CD4-positive, alpha-beta T cell treated with Interleukin-6 at 100 ng/mL for 8 hours (primary cell): Measurements from ENCODE around the gene COL18A1.
"Not testable (repeated sequence)": the region's sequence is repeated elsewhere in the genome, so short reads cannot be mapped to it uniquely, and the experiment has no call there.

Source experiments
- DNase-seq: peaks from one replicate; pipeline ENCODE4 v3.0.0-alpha.2; 2020; ENCODE audit warnings: mixed read lengths, low spot score

COL18A1 gene

DNA sequence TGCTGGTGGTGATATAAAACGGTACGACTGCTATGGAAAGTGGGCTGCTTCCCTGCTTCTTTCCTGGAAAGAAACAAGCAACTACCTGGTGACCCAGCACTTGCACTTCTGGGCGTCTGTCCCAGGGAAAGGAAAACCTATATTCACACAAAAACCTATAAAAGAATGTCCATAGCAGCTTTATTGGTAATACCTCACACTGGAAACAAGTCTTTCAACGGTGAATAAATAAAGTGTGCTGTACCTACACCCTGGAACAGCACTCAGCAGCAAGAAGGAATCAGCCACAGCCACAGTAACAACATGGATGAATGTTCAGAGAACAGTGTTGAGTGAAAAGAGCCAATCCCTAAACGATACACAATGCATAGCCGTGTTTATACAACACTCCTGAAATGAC lies 117.4 kb downstream of the COL18A1 start:
- DNase-seq: no peak

DNA sequence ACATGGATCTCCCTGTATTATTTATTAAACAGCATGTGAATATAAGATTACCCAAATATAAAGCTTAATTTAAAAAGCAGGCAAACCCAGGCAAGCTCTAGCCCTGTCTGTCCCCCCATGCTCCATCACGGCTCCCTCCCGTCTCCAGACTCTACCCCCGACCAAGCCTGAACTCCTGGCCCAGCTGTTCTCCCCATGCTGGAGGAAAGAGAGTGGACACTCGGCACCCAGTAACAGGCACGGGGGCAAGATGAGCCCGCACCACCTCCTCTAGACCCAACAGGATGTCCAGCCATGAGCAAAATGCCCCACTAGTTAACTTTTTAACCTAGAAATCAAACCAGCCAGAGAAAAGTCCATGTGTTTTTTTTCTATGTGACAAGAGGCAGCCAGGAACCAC lies 118.0 kb downstream of the COL18A1 start:
- DNase-seq: no peak

DNA sequence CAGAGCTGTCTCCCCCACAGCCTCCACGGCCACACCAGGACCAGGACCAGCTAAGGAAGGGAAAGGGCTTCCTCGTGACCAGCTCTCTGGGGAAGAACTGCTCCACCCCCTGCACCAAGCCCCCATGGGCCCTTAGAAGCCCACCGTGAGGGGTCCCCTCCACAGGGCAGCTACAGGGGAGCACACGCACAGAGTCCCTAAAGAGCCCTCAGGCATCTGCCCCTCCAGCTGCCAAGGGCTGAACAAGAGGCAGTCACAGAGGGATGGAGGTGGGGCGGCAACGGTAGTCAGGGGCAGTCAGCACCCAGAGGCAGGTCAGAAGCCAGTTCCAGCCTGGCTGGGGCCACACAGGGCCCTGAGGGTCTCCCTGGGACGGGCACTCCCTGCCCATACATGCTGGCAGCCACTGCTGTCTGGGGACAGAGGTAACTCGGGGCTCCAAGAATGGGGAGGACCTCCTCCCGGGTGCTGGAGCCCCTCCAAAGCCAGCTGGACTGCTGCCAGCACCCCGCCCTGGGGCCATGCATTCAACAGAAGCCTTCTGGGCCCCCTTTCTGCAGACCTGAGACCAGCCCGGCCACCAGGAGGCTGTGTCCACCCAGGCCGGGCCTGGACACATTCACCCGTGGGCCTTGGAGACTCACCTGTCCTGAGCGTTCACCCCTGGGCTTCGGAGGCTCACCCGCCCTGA lies 118.6 kb downstream of the COL18A1 start:
- no peak for DNase-seq

GRCh38 chr21:45524756-45525152 lies 119.8 kb downstream of the COL18A1 start:
- no peak for DNase-seq

DNA sequence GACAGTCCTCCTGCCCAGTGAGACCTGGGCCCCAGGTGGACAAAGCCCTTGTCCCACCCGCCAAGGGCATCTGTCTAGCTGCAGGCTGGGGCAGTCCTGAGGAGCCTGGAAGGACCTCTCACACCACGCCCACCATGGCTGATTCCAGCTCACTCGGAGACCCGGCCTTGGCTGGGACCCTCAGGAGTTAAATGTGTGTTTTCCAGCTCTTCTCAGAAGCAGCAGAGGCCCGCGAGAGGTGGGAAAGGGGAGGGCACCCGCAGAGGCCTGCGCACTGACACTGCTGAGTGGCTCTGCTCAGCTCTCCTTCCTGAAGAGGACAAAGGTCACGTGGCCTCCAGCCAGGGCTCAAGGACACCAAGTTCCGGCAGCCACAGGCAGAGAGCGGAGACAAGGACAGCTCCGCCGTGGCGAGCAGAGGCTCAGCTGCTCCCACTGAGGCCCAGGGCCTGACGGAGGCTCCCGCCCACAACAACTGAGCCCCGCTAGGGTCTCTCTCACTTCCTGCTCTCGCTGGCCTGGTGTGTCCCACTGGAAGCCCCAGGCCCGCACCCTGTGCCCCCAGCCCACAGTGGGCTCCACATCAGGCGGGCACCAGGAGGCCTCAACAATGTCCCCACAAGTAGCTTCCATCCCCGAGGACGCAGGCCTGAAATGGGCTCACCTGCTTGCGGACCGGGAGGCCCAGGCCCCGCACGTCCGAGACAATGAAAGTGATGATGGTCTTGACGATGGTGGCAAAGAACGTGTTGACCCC lies 120.4 kb downstream of the COL18A1 start:
- no peak for DNase-seq

- no peak for DNase-seq
Observed at GRCh38 chr21:45525910-45526306, 120.9 kb downstream of the COL18A1 start.

GRCh38 chr21:45527151-45527999 lies 122.4 kb downstream of the COL18A1 start:
- DNase-seq: not testable (repeated sequence)

- DNase-seq: no peak
Observed at GRCh38 chr21:45528028-45528705, 123.2 kb downstream of the COL18A1 start.

DNA sequence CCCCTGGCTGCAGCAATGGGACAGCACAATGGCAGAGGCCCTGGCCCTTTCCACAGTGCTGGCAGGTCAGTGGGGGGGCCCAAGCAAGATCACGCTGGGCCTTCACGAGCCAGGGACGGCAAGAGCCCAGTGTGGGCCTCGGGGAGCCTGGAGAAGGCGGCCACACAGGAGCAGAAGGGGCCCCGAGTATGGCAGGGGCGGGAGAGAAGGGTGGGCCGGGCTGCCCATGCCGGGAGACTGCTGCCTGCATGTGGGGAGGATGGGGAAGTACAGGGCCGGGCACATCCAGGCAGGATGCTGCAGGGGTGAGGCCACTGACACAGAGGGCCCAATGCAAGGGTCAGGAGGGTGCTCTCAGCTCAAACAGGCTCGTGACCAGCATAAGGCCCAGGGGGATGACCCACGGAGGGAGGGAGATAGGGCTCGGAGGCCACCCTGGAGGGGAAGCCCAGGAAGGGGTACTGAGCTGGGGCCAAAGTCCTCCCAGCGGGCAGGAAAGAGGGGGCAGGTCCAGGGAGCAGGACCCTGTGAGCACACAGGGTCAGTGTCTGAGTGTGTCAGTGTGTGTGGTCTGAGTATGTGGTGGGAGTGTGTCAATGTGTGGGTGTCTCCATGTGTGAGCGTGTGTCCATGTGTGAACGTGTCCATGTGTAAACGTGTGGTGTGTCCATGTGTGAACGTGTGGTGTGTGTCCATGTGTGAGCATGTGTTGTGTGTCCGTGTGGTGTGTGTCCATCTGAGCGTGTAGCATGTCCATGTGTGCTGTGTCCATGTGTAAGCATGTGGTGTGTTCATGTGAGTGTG lies 124.2 kb downstream of the COL18A1 start:
- no peak for DNase-seq

DNA sequence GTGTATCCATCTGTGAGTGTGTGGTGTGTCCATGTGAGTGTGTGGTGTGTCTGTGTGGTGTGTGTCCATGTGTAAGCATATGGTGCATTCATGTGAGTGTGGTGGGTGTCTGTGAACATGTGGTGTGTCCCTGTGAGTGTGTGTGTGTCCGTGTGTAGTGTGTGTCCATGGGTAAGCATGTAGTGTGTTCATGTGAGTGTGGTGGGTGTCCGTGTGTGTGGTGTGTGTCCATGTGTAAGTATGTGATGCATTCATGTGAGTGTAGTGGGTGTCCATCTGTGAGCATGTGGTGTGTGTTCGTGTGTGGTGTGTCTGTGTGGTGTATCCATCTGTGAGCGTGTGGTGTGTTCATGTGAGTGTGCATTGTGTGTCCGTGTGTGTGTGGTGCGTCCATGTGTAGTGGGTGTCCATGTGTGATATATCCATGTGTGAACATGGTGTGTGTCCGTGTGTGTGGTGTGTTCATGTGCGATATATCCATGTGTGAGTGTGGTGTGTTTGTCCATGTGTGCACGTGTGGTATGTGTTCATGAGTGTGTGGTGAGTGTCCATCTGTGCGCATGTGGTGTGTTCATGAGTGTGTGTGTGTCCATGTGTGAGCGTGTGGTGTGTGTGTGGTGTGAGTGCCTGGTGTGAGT lies 124.9 kb downstream of the COL18A1 start:
- DNase-seq: no peak

DNA sequence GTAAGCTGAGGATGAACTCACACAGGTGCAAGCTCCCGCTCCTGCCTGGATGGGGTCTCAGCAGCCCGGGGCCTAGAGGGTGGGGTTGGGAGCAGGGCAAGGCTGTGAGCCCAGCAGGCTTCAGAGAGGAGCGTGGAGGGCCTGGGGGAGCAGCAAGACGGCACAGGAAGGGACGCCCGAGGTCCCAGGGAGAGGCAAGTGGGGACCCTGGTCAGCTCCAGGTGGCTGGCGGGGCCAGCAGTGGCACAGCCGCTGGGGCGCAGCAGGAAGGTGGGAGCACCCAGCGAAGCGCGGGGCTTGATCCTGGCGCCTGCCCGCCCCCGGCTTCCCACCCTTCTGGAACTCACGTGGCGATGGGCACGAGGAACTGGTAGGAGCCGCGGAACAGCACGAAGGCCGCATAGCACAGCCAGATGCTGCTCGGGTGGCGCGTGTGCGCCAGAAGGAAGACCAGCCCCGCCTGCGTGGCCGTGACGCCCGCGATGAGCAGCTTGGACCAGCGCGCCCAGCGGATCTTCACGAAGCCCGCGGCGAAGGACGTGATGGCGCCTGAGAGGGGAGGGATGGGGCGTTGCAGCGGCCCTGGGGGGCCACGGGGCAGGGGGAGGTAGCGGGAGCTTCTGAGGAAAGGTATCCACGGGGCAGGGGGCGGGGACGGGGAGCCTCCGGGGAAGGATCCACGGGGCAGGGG lies 125.6 kb downstream of the COL18A1 start:
- no peak for DNase-seq

DNA sequence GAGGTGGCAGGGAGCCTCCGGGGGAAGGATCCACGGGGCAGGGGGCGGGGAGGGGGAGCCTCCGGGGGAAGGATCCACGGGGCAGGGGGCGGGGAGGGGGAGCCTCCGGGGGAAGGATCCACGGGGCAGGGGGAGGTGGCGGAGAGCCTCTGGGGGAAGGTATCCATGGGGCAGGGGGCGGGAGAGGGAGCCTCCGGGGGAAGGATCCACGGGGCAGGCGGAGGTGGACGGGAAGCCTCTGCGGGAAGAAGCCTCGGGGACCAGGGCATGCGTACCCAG lies 126.1 kb downstream of the COL18A1 start:
- not testable (repeated sequence) for DNase-seq

- no peak for DNase-seq
Observed at GRCh38 chr21:45531393-45532215, 126.6 kb downstream of the COL18A1 start.

DNA sequence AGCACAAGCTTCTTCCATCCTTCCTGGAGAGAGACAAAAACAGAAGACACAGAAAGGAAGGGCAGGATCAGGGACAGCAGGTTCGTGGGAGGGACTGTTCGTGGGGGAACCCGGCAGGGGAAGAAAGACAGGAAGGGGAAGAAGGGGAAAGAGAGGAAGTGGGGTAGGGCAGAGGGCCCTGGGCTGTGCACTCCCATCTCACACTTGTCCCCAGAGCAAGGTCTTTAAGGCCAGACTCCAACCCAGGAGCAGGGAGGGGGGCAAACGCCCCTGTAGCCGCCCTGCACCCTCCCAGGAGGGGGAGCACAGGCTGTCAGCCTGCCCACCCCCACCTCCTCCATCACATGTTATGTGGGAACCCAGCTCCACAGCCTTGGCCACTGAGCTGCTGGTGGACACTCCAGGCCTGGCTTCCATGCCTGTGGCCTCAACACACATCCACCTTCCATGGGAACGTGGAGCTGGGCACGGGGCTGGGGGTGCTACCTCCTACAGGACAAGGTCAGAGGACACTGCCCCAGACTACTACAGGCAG lies 127.9 kb downstream of the COL18A1 start:
- no peak for DNase-seq

DNA sequence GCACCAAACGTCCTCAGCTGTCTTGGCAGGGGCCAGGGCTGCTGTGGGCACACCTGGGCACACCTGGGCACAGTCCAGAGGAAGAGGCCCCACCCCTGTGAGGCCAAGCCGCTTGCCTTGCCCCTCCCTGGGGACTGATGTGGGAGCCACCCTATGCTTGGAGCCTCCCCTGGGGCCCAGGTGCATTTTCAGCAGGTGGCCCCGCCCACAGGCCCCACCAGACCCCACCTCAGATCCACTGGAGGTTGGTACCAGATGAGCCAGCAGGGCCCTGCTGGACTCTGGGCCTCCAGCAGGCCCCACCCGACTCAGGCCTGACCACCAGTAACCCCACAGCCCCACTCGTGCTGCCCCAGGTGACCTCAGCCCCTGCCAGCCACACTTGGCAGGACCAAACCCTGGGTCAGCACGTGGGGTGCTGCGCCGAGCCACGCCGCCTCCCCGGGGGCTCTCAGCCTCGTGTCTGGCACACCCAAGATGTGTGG lies 128.4 kb downstream of the COL18A1 start:
- no peak for DNase-seq

GRCh38 chr21:45533846-45534635 lies 129.1 kb downstream of the COL18A1 start:
- no peak for DNase-seq

- DNase-seq: no peak
Observed at GRCh38 chr21:45534636-45535331, 129.8 kb downstream of the COL18A1 start.
